ENCODE measurements around the gene SGIP1.

DNA sequence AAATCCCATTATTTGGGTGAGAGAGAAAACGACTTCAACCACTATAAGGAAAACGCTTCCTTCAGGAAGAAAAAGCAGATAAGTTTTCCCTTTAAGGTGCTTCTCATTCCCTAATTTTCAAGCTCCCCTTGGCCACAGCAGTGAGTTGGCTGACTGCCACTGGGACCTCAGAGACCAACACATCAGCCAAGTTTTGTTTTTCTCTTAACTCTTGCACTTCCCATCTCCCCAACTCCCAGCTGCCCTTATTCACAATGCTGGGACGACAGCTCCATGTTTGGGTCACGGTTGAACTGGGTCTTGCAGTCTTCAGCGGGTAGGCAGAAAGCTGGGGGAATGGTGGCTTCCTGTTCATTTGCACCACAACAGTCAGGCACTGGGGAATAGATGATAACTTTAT is 18.9 kb downstream of the SGIP1 start:
- TF ChIP-seq CTCF (IDR thresholded peaks at IDR 0.05) (no peak), POLR2A (IDR thresholded peaks at IDR 0.05) (no peak), POLR2AphosphoS5 (IDR thresholded peaks at IDR 0.05) (no peak)

All from prostate gland (tissue), 2 donors.